Measurements from ENCODE around the gene HEATR5A.
"Not testable (repeated sequence)": the region's sequence is repeated elsewhere in the genome, so short reads cannot be mapped to it uniquely, and the experiment has no call there.

HEATR5A gene
- 11.0 to 18.1 (median 14.9) reads per million in 4 experiments for total RNA-seq

- peak; percentile 80 for DNase-seq
Measured at GRCh38 chr14:31420319-31421111, at the start of gene HEATR5A. HEATR5A (minus strand) TSS chr14:31420550; CDS start chr14:31402975, 17,575 bp downstream.

- no peak for DNase-seq
Measured at GRCh38 chr14:31466554-31466953, 46.2 kb upstream of the HEATR5A start.

GRCh38 chr14:31465111-31465510 lies 44.8 kb upstream of the HEATR5A start:
- DNase-seq = no peak

GRCh38 chr14:31462450-31462849 lies 42.1 kb upstream of the HEATR5A start:
- not testable (repeated sequence) for DNase-seq

- no peak for DNase-seq
Measured at GRCh38 chr14:31461545-31461944, 41.2 kb upstream of the HEATR5A start.

GRCh38 chr14:31457665-31458659 lies 37.6 kb upstream of the HEATR5A start:
- no peak for DNase-seq

- DNase-seq = peak; percentile 88
Measured at GRCh38 chr14:31456841-31457664, 36.7 kb upstream of the HEATR5A start, which contains the start of gene DTD2. DTD2 (minus strand) TSS chr14:31457506; CDS start chr14:31457393, 113 bp downstream.

- DNase-seq = no peak
Measured at GRCh38 chr14:31449971-31450610, 29.7 kb upstream of the HEATR5A start.

GRCh38 chr14:31449136-31449535 lies 28.8 kb upstream of the HEATR5A start:
- no peak for DNase-seq

- no peak for DNase-seq
Measured at GRCh38 chr14:31445703-31446102, 25.4 kb upstream of the HEATR5A start.

GRCh38 chr14:31442284-31442683 lies 21.9 kb upstream of the HEATR5A start:
- DNase-seq = no peak

- no peak for DNase-seq
Measured at GRCh38 chr14:31441273-31442111, 21.1 kb upstream of the HEATR5A start.

- no peak for DNase-seq
Measured at GRCh38 chr14:31440280-31440679, 19.9 kb upstream of the HEATR5A start.

- no peak for DNase-seq
Measured at GRCh38 chr14:31439561-31439960, 19.2 kb upstream of the HEATR5A start.

- not testable (repeated sequence) for DNase-seq
Measured at GRCh38 chr14:31437045-31437691, 16.8 kb upstream of the HEATR5A start.

GRCh38 chr14:31435276-31435675 lies 14.9 kb upstream of the HEATR5A start:
- no peak for DNase-seq

- DNase-seq = no peak
Measured at GRCh38 chr14:31430634-31431264, 10.4 kb upstream of the HEATR5A start.

- DNase-seq = no peak
Measured at GRCh38 chr14:31429791-31430190, 9.4 kb upstream of the HEATR5A start.

- DNase-seq = no peak
Measured at GRCh38 chr14:31428011-31428410, 7.7 kb upstream of the HEATR5A start.

- DNase-seq = no peak
Measured at GRCh38 chr14:31426663-31427062, 6.3 kb upstream of the HEATR5A start.

All from effector CD8-positive, alpha-beta T cell (primary cell).